SK-N-SH (cell line): ENCODE measurements around the gene PUS10.

Experiments used
- CTCF ChIP-seq: fragments of 200-600 bp; sonication (generic); IDR thresholded peaks from 2 replicates; pipeline ENCODE4 v1.6.1; 2017; ENCODE audit warnings: antibody characterized with exemption, mild to moderate bottlenecking, moderate library complexity
- EP300 ChIP-seq, 2 experiments: IDR thresholded peaks; 2 replicates each; pipeline versions ENCODE4 v1.4.0 to v1.6.1; 2012; ENCODE audit warnings: borderline replicate concordance in 1 of 2, low read depth in 1 of 2, low read length in 1 of 2
- EZH2phosphoT487 ChIP-seq: fragments of 200-600 bp; sonication (generic); IDR thresholded peaks from 2 replicates; pipeline ENCODE4 v1.6.1; 2017; ENCODE audit warnings: low read depth, mixed run types, mild to moderate bottlenecking, antibody characterized with exemption, moderate library complexity, borderline replicate concordance
- FOXJ3 ChIP-seq: sonication (generic); formaldehyde crosslinking; IDR thresholded peaks from 2 replicates; pipeline ENCODE4 v1.5.1; 2020; ENCODE audit warnings: mild to moderate bottlenecking, missing genetic modification reagents
- GABPA ChIP-seq: IDR thresholded peaks from 2 replicates; pipeline ENCODE4 v1.4.0; 2012; ENCODE audit warnings: low read depth, mild to moderate bottlenecking
- JUND ChIP-seq: IDR thresholded peaks from 2 replicates; pipeline ENCODE4 v1.4.0; 2012
- POLR2AphosphoS5 ChIP-seq: IDR thresholded peaks from 2 replicates; pipeline ENCODE4 v1.6.1; 2012; ENCODE audit warnings: low read depth, low read length
- RAD21 ChIP-seq: IDR thresholded peaks from 2 replicates; pipeline ENCODE4 v1.6.1; 2012; ENCODE audit warnings: mild to moderate bottlenecking, low read length
- REST ChIP-seq: IDR thresholded peaks from 2 replicates; pipeline ENCODE4 v1.6.1; 2012; ENCODE audit warnings: mild to moderate bottlenecking, low read depth, low read length, moderate library complexity
- RFX5 ChIP-seq: IDR thresholded peaks from 2 replicates; pipeline ENCODE4 v1.6.1; 2012; ENCODE audit warnings: mild to moderate bottlenecking, improper control_type of control experiment, low read length
- RXRA ChIP-seq: IDR thresholded peaks from 2 replicates; pipeline ENCODE4 v1.4.0; 2012; ENCODE audit warnings: low read depth, mild to moderate bottlenecking, borderline replicate concordance
- YY1 ChIP-seq: IDR thresholded peaks from 2 replicates; pipeline ENCODE4 v1.4.0; 2012; ENCODE audit warnings: low read depth, mild to moderate bottlenecking

GRCh38 chr2:60976875-60977561 lies 41.0 kb downstream of the PUS10 start:
- TF ChIP-seq CTCF (no peak), GABPA (no peak), EZH2phosphoT487 (no peak), EP300 (IDR thresholded peaks at IDR 0.05; ENCODE audit: borderline replicate concordance in 1 of 2, low read depth in 1 of 2, low read length in 1 of 2) (no peak), POLR2AphosphoS5 (no peak), FOXJ3 (CRISPR knock-in tag) (no peak), REST (no peak), JUND (no peak), YY1 (no peak), RAD21 (no peak), RXRA (no peak), RFX5 (no peak)
